AG09309 (cell line): ENCODE results near the gene NR5A1.

ENCODE experiments used
- DNase-seq: peaks from one replicate; pipeline ENCODE4 v3.0.0-alpha.2; 2010; ENCODE audit warnings: low read depth
- H3K4me3 ChIP-seq: 2 replicates; pipeline ENCODE4 v1.5.1; 2011; ENCODE audit warnings: mild to moderate bottlenecking, low read depth, low read length, moderate library complexity; ENCODE audit not compliant: control insufficient read depth
- TF ChIP-seq, protein P1 (sequence below): IDR thresholded peaks from 2 replicates; pipeline ENCODE4 v1.5.1; 2011; ENCODE audit warnings: mild to moderate bottlenecking, low read depth, low read length, inconsistent platforms; ENCODE audit not compliant: insufficient read depth, control insufficient read depth; ENCODE audit errors: missing control alignments

Gene NR5A1

DNA sequence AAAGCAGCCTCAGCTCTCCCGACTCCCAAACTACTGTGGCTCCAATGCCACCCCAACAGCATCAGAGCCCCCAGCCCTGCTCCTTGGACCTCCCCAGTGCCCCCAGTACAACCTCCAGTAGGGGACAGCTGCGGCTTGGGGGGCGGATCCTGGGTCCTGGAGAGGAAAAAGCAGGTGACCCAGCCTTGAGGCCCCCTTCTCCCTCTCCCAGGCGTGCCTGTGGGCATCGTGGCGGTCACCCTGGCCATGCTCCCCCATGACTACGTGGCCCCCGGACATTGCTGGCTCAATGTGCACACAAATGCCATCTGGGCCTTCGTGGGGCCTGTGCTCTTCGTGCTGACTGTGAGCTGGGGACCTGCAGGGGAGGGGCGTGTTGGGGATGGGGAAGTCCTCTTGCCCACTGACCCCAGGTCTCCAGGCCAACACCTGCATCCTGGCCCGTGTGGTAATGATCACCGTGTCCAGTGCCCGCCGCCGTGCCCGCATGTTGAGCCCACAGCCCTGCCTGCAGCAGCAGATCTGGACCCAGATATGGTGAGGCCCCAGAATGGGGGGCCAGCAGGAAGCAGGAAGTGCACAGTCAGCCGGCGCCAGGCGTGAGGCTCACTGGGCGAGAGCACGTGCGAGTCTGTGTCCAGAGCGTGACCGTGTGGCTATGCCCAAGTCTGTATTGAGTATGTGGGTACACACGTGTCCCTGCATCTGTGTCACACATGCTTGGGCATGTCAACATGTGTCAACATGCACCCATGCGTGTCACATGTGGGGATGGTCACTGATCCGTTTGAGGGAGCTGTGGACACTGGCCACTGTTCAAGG, 38.0 kb downstream of the NR5A1 start:
- TF ChIP-seq, protein P1, sequence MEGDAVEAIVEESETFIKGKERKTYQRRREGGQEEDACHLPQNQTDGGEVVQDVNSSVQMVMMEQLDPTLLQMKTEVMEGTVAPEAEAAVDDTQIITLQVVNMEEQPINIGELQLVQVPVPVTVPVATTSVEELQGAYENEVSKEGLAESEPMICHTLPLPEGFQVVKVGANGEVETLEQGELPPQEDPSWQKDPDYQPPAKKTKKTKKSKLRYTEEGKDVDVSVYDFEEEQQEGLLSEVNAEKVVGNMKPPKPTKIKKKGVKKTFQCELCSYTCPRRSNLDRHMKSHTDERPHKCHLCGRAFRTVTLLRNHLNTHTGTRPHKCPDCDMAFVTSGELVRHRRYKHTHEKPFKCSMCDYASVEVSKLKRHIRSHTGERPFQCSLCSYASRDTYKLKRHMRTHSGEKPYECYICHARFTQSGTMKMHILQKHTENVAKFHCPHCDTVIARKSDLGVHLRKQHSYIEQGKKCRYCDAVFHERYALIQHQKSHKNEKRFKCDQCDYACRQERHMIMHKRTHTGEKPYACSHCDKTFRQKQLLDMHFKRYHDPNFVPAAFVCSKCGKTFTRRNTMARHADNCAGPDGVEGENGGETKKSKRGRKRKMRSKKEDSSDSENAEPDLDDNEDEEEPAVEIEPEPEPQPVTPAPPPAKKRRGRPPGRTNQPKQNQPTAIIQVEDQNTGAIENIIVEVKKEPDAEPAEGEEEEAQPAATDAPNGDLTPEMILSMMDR = no peak
- no peak for DNase-seq
- no peak overlapping the region for H3K4me3 ChIP-seq

DNA sequence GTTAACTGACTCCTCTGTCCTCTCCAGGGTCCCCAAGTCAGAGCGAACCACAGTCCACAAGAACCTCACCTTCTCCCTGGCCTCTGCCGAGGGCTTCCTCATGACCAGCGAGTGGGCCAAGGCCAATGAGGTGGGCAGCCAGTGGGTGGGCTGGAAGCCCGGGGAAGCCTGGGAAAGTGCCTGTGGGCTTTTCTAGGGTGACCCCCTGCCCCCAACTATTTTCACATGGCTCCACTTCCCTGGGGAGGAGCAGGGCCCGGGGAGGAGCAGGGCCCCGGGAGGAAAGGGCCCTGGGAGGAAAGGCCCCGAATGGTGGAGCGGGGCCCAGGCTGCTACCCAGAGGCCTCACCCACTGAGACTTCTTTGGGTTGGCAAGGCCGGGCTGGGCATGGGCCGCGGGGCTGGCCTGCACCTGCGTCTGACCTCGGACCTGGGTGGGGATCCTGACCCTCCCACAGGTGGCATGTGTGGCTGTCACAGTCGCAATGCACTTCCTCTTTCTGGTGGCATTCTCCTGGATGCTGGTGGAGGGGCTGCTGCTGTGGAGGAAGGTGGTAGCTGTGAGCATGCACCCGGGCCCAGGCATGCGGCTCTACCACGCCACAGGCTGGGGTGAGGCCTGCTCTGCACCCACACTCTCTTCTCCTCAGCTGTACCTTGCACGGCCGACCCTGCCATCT, 39.0 kb downstream of the NR5A1 start:
- TF ChIP-seq, protein P1 = no peak
- DNase-seq = no peak
- no peak overlapping the region for H3K4me3 ChIP-seq

DNA sequence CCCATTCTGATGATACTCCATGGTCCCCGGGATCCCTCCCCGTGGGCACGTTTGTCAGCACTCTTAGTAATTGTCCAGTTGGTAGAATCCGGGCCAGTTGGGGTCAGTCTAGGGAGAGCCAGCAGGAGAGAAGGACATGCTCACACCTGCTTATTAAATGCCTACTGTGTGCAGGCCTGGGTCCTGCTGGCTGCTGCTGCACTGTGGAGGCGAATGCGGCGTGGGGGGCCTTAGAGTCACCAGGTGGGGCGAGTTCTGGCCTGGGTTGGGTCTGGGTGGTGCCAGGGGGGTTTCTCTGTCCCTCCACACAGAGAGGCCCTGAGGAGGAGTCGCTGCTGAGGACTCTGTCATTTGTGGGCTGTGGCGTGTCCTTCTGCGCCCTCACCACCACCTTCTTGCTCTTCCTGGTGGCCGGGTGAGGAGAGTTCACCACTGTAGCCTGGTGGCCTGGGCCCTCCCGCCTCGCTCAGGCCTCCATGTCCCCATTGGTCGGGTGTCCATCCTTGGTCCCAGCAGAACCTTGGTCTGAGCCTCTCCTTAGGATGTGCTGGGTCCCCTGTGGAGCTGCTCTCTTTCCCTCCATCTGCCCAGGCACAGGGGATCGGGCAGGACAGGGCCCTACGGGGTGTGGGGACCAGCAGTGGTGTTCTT, 39.7 kb downstream of the NR5A1 start:
- TF ChIP-seq, protein P1 = no peak
- H3K4me3 ChIP-seq = no peak overlapping the region
- no peak for DNase-seq

DNA sequence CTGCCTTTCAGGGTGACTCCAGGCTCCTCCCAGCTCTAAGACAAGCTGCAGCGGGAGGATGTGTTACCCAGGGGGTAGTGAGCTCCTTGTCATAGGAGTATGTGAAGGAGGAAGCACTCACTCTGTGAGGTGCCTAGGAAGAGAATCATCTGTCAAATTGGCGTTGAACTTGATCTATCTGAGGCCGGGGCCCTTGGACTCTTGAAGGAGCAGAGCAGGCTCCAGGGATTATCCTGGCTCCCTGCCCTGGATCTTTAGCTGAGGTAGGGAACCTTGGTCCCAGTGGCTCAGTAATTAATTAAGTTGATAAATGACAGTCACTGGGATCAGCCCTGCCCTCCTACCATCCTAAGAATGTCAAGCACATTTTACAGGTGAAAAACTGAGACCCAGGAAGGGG, 41.5 kb downstream of the NR5A1 start:
- DNase-seq = no peak
- H3K4me3 ChIP-seq = no peak overlapping the region
- TF ChIP-seq, protein P1 = no peak

DNA sequence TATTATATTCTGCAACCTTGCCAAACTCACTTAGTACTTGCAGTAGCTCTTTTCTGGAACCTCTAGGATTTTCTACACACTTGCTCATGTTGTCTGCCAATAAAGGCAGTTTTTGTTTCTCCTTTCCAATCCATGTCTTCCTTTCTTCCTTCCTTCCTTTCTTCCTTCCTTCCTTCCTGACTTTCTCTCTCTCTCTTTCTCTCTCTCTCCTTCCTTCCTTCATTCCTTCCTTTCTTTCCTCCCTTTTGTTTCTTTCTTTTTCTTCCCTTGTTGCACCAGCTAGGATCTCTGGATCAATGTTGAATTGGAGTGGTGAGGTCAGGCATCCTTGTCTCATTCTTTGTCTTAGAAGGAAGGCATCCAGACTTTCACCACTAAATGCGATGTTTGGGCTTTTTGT, 44.5 kb downstream of the NR5A1 start:
- no peak for DNase-seq
- H3K4me3 ChIP-seq = no peak overlapping the region
- TF ChIP-seq, protein P1 = no peak

DNA sequence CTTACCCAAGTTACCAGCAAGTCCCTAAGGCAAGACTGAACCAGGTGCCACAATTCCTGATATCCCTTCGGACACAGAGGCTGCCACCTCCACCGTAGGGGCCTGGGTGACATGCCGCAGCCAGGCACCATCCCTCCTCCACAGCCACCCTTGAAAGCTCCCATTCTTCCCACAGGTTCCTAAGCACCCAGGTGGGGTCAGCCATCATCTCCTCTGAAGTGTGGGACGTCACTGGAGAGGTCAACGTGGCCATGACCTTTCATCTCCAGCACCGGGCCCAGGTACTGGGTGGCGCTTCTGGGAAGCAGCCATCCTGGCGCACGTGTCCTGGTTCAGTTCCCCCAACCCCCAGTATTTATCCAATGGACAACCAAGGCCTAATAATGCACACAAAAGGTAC, 48.8 kb downstream of the NR5A1 start:
- TF ChIP-seq, protein P1 = no peak
- DNase-seq = no peak
- no peak overlapping the region for H3K4me3 ChIP-seq
